Measurements from ENCODE around the gene MEIS3. TPM values are rescaled to one million over a fixed set of nuclear protein-coding genes. Genes with fewer than 3 reads are reported as not detected.

Gene MEIS3
- total and polyA plus RNA-seq, 9 of the 15 experiments (the other 6 are each of a cell fraction or from before 2014, with no cell fraction given), result 0.06 to 0.80 (median 0.25) TPM; not detected in 1

- Histone ChIP-seq H3K36me3 (ENCODE audit: control insufficient read depth, insufficient read depth, low read length) (no peaks in the 10 kb centered on the region), H3K79me2 (ENCODE audit: control insufficient read depth, insufficient read depth, low read length) (no peaks in the 10 kb centered on the region), H3K9me3 (replicated peaks; ENCODE audit: control insufficient read depth, insufficient read depth, low read depth, low read length) (no peaks in the 10 kb centered on the region), H3K4me2 (ENCODE audit: insufficient read depth, low read length) (no peak overlapping the region), H3K27ac (ENCODE audit: extremely low read depth, low read depth, low read length) (no peak overlapping the region), H3K9ac (ENCODE audit: insufficient read depth in 1 of 2, low read depth in 2 of 2, low read length in 2 of 2) (no peak overlapping the region), H3K4me1 (replicated peaks in 1 of 2; ENCODE audit: control insufficient read depth in 2 of 2, insufficient read depth in 2 of 2, low read length in 2 of 2) (peaks cover 11 to 35% of the 10 kb centered on the region in 2 experiments; a peak in 3 of 5 replicates), H3K4me3 (no peak overlapping the region), H3K9me1 (ENCODE audit: control insufficient read depth, insufficient read depth, low read length) (no peaks in the 10 kb centered on the region), H4K20me1 (replicated peaks; ENCODE audit: control insufficient read depth, insufficient read depth, low read length) (peaks cover 12% of the 10 kb centered on the region; the same call in 1 of the 2 replicates), H2AFZ (ENCODE audit: low read depth, low read length) (no peak overlapping the region), H3K27me3 (ENCODE audit: control insufficient read depth in 2 of 2, insufficient read depth in 2 of 2, low read length in 2 of 2) (peaks cover 0 to 13% of the 10 kb centered on the region in 2 experiments; a peak in 1 of 5 replicates)
- FAIRE-seq, result no peak
- POLR2A ChIA-PET, result interaction anchor here (1.1 to 1.3 kb wide), 2 partner anchors 77 to 264 kb away, joined by 3 to 6 read pairs; no protein-coding TSS in a partner anchor
- in situ Hi-C loops (cut with MboI), result no loop called here
- CTCF ChIA-PET (ENCODE audit: low intra/inter-chr PET ratio), result no interaction called here
- DNase-seq (ENCODE audit: extremely low read depth in 1 of 4, low spot score in 3 of 4), result no peak
- no peak for TF ChIP-seq TEAD4 (IDR thresholded peaks at IDR 0.05; ENCODE audit: low read length)
- TF ChIP-seq TEAD4 (CRISPR knock-in tag; IDR thresholded peaks at IDR 0.05; ENCODE audit: borderline replicate concordance), result no peak
- TF ChIP-seq, protein P1, sequence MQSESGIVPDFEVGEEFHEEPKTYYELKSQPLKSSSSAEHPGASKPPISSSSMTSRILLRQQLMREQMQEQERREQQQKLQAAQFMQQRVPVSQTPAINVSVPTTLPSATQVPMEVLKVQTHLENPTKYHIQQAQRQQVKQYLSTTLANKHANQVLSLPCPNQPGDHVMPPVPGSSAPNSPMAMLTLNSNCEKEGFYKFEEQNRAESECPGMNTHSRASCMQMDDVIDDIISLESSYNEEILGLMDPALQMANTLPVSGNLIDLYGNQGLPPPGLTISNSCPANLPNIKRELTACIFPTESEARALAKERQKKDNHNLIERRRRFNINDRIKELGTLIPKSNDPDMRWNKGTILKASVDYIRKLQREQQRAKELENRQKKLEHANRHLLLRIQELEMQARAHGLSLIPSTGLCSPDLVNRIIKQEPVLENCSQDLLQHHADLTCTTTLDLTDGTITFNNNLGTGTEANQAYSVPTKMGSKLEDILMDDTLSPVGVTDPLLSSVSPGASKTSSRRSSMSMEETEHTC (IDR thresholded peaks at IDR 0.05), result no peak
- TF ChIP-seq ZNF146 (CRISPR knock-in tag; IDR thresholded peaks at IDR 0.05; ENCODE audit: unreplicated experiment), result no peak
- no peak for TF ChIP-seq U2AF2 (optimal IDR thresholded peaks at IDR 0.05; ENCODE audit: low read depth, low read length)
- no peak for TF ChIP-seq ZNF124 (CRISPR knock-in tag; IDR thresholded peaks at IDR 0.05)
- ATAC-seq, result no peak
- intact Hi-C loops (cut with micrococcal nuclease), result no loop called here
- no TSS peak for BruUV-seq (replicated peaks)
- 68% methylated on average over 18 of the region's 18 CpGs for WGBS (ENCODE audit: insufficient coverage, low coverage, missing lambda C conversion rate)
Measured at GRCh38 chr19:47432091-47432490, 12.8 kb upstream of the MEIS3 start.
